ENCODE measurements around the gene ELK1.

GRCh38 chrX:47658301-47658683, 7.9 kb upstream of the ELK1 start:
- TF ChIP-seq CTCF (IDR thresholded peaks at IDR 0.05) (no peak), POLR2A (IDR thresholded peaks at IDR 0.05) (no peak)

Measured in thyroid gland (tissue), 4 donors.